HepG2 (cell line): Measurements from ENCODE around the gene LRRC74A. TPM values are rescaled to one million over a fixed set of nuclear protein-coding genes. Genes with fewer than 3 reads are reported as not detected.

Experiments used
- ATAC-seq: fragments of 200-7000 bp; cut with Tn5 transposase; 3 replicates; pipeline ENCODE4 v1.9.1; 2020; ENCODE audit warnings: mild to moderate bottlenecking, moderate library complexity
- BruUV-seq: library from RNA; stranded (reverse); fragments of 400-500 nt; replicated peaks from 2 replicates; lab custom pipeline; 2021; lab: Mats Ljungman, UMichigan
- CTCF ChIA-PET: fragments of 300-600 bp; formaldehyde crosslinking; extraction: SDS; loops from one replicate; lab custom pipeline; 2021; ENCODE audit warnings: low total read pairs, inconsistent platforms, low intra/inter-chr PET ratio; lab: Yijun Ruan, JAX
- POLR2A ChIA-PET: fragments of 350-600 bp; sonication (Branson Sonifier 250); formaldehyde crosslinking; loops from one replicate; lab custom pipeline; 2020; ENCODE audit warnings: antibody characterized with exemption, inconsistent platforms; lab: Yijun Ruan, JAX
- DNase-seq: peaks from one replicate; pipeline ENCODE4 v3.0.0-alpha.2; 2015; ENCODE audit warnings: low spot score
- FAIRE-seq: peaks from 3 replicates; lab custom pipeline; 2011; peaks lifted over from hg19 to GRCh38; lab: Jason Lieb, UNC
- H2AFZ ChIP-seq: one replicate; pipeline ENCODE4 v1.6.1; 2011; ENCODE audit warnings: low read length, inconsistent platforms
- H3K27ac ChIP-seq: fragments of 300-600 bp; 3 replicates; pipeline ENCODE4 v1.8.0; 2011; ENCODE audit warnings: mixed run types, mild to moderate bottlenecking, mixed read lengths, low read length, inconsistent platforms; ENCODE audit not compliant: insufficient read depth; ENCODE audit errors: extremely low read length
- H3K27me3 ChIP-seq, 2 experiments: fragments of 200-600 bp in 1 of 2; 2 replicates in 1 of 2; 3 replicates in 1 of 2; pipeline versions ENCODE4 v1.6.0 to v1.8.0; 2011; ENCODE audit warnings: low read length in 2 of 2, mild to moderate bottlenecking in 2 of 2, moderate library complexity in 2 of 2, inconsistent platforms in 1 of 2; ENCODE audit not compliant: insufficient read depth in 2 of 2, control insufficient read depth in 1 of 2
- H3K36me3 ChIP-seq, 2 experiments: fragments of 200-600 bp in 1 of 2; replicated peaks in 1 of 2; 2 replicates in 1 of 2; 3 replicates in 1 of 2; pipeline versions ENCODE4 v1.5.1 to v1.8.0; 2011; ENCODE audit warnings: low read length in 2 of 2, inconsistent platforms in 1 of 2; ENCODE audit not compliant: insufficient read depth in 2 of 2, control insufficient read depth in 1 of 2
- H3K4me1 ChIP-seq: 2 replicates; pipeline ENCODE4 v1.5.1; 2012; ENCODE audit warnings: low read length, inconsistent platforms; ENCODE audit not compliant: insufficient read depth
- H3K4me2 ChIP-seq: 2 replicates; pipeline ENCODE4 v1.6.0; 2011; ENCODE audit warnings: low read depth, low read length, inconsistent platforms
- H3K4me3 ChIP-seq, 3 experiments: fragments of 200-600 bp in 1 of 3; sonication (generic), shearing (Covaris generic) in 1 of 3; replicated peaks in 1 of 3; 2 replicates each; pipeline ENCODE4 v1.5.1; 2011 to 2016; ENCODE audit warnings: low read length in 3 of 3, inconsistent platforms in 2 of 3, low read depth in 2 of 3, mild to moderate bottlenecking in 2 of 3, control low read depth in 1 of 3, mixed read lengths in 1 of 3; ENCODE audit not compliant: insufficient read depth in 1 of 3
- H3K79me2 ChIP-seq: one replicate; pipeline ENCODE4 v1.6.1; 2011; ENCODE audit warnings: low read length, inconsistent platforms; ENCODE audit not compliant: insufficient read depth
- H3K9ac ChIP-seq: 2 replicates; pipeline ENCODE4 v1.6.0; 2011; ENCODE audit warnings: mild to moderate bottlenecking, low read depth, low read length, inconsistent platforms; ENCODE audit not compliant: insufficient read depth
- H3K9me3 ChIP-seq: 2 replicates; pipeline ENCODE4 v1.5.1; 2012; ENCODE audit warnings: mild to moderate bottlenecking, low read length
- H4K20me1 ChIP-seq: 2 replicates; pipeline ENCODE4 v1.6.0; 2011; ENCODE audit warnings: inconsistent platforms, mild to moderate bottlenecking, low read length, moderate library complexity; ENCODE audit not compliant: insufficient read depth
- ARNTL ChIP-seq: sonication (generic); formaldehyde crosslinking; IDR thresholded peaks from 2 replicates; pipeline ENCODE4 v1.4.0; 2020; ENCODE audit warnings: mild to moderate bottlenecking, missing genetic modification reagents
- FOXA1 ChIP-seq, 2 experiments: fragments of 450-650 bp in 1 of 2; sonication (generic) in 1 of 2; formaldehyde crosslinking in 1 of 2; IDR thresholded peaks; 2 replicates each; pipeline versions ENCODE4 v1.4.0 to v1.6.1; 2016 to 2020; ENCODE audit warnings: missing genetic modification reagents in 1 of 2
- GLI4 ChIP-seq: sonication (generic); formaldehyde crosslinking; IDR thresholded peaks from 2 replicates; pipeline ENCODE4 v1.5.1; 2020; ENCODE audit warnings: missing genetic modification reagents, mild to moderate bottlenecking, moderate library complexity, borderline replicate concordance
- KDM5A ChIP-seq: fragments of 200-600 bp; sonication (generic); IDR thresholded peaks from 2 replicates; pipeline ENCODE4 v1.7.0; 2018; ENCODE audit warnings: antibody characterized with exemption, mild to moderate bottlenecking, low read length, borderline replicate concordance
- KLF13 ChIP-seq: sonication (generic); formaldehyde crosslinking; IDR thresholded peaks from 2 replicates; pipeline ENCODE4 v1.4.0; 2020; ENCODE audit warnings: mild to moderate bottlenecking, missing genetic modification reagents
- NAIF1 ChIP-seq: sonication (generic); formaldehyde crosslinking; IDR thresholded peaks from 2 replicates; pipeline ENCODE4 v1.5.0; 2020; ENCODE audit warnings: mild to moderate bottlenecking, missing genetic modification reagents, borderline replicate concordance
- NR2F1 ChIP-seq, 2 experiments: fragments of 450-650 bp in 1 of 2; formaldehyde crosslinking in 1 of 2; IDR thresholded peaks; 2 replicates each; pipeline versions ENCODE4 v1.5.0 to v1.6.1; 2016 to 2020; ENCODE audit warnings: mild to moderate bottlenecking in 1 of 2, missing compliant biosample characterization in 1 of 2, missing genetic modification reagents in 1 of 2, moderate library complexity in 1 of 2
- RFXAP ChIP-seq: sonication (generic); formaldehyde crosslinking; IDR thresholded peaks from 2 replicates; pipeline ENCODE4 v1.4.0; 2020; ENCODE audit warnings: missing genetic modification reagents, borderline replicate concordance
- SNAPC2 ChIP-seq: sonication (generic); formaldehyde crosslinking; IDR thresholded peaks from 2 replicates; pipeline ENCODE4 v1.8.1; 2022; ENCODE audit warnings: mild to moderate bottlenecking, missing genetic modification reagents
- TCF12 ChIP-seq, 2 experiments: fragments of 450-650 bp in 1 of 2; sonication (generic) in 1 of 2; formaldehyde crosslinking in 1 of 2; IDR thresholded peaks; 2 replicates each; pipeline versions ENCODE4 v1.6.1 to v1.8.0; 2017 to 2022; ENCODE audit warnings: antibody characterized with exemption in 1 of 2, mild to moderate bottlenecking in 1 of 2, missing genetic modification reagents in 1 of 2, moderate library complexity in 1 of 2
- ZFP41 ChIP-seq: sonication (generic); formaldehyde crosslinking; IDR thresholded peaks from 2 replicates; pipeline ENCODE4 v1.4.0; 2020; ENCODE audit warnings: mild to moderate bottlenecking, missing genetic modification reagents, borderline replicate concordance
- ZNF225 ChIP-seq: sonication (generic); formaldehyde crosslinking; IDR thresholded peaks from 2 replicates; pipeline ENCODE4 v1.4.0; 2020; ENCODE audit warnings: mild to moderate bottlenecking, missing genetic modification reagents
- ZNF773 ChIP-seq: sonication (generic); formaldehyde crosslinking; IDR thresholded peaks from 2 replicates; pipeline ENCODE4 v1.4.0; 2020; ENCODE audit warnings: missing genetic modification reagents, borderline replicate concordance
- WGBS: methylation state at CpG from one replicate; pipeline ENCODE4 v1.1.6; 2017; ENCODE audit warnings: low lambda C conversion rate; 5-methylcytosine and 5-hydroxymethylcytosine counted together
- in situ Hi-C: cut with HindIII; loops from 2 replicates; pipeline ENCODE4 v1.10.0; 2017; ENCODE audit warnings: low pct_unique_long_range_greater_than_20kb; ENCODE audit not compliant: extremely low pct_ligation_motif_present
- intact Hi-C: fragments of 100-400 bp; cut with micrococcal nuclease; formaldehyde crosslinking; loops from one replicate; pipeline ENCODE4 v1.10.0; 2022; ENCODE audit not compliant: unreplicated experiment
- polyA plus RNA-seq, 8 experiments: library from polyadenylated mRNA; depleted of rRNA in 3 of 8; stranded (reverse) in 7 of 8; unstranded in 1 of 8; fragments of >200 nt; fragmentation: Illumina TruSeq in 4 of 8; extraction: Trizol in 4 of 8; gene quantifications; 2 replicates each; pipeline versions ENCODE4 v1.2.1 to v1.2.3, GENCODE V29; 2011 to 2016; ENCODE audit warnings: low read depth in 4 of 8, missing spikeins in 1 of 8, mixed read lengths in 1 of 8; ENCODE audit not compliant: insufficient read depth in 1 of 8
- total RNA-seq, 5 experiments: library from RNA; depleted of rRNA; stranded (reverse); fragments of >200 nt; fragmentation: Illumina TruSeq; extraction: Trizol; gene quantifications; 2 replicates each; pipeline ENCODE4 v1.2.3, GENCODE V29; 2016; ENCODE audit warnings: low read depth in 1 of 5
- TF ChIP-seq, protein P1 (sequence below): IDR thresholded peaks from 2 replicates; pipeline ENCODE4 v1.6.1; 2016
- TF ChIP-seq, protein P2 (sequence below): sonication (generic); formaldehyde crosslinking; IDR thresholded peaks from 2 replicates; pipeline ENCODE4 v1.8.1; 2023; ENCODE audit warnings: missing genetic modification reagents, inconsistent platforms, borderline replicate concordance
- TF ChIP-seq, protein P3 (sequence below): sonication (generic); formaldehyde crosslinking; IDR thresholded peaks from 2 replicates; pipeline ENCODE4 v1.5.0; 2020; ENCODE audit warnings: mild to moderate bottlenecking, missing genetic modification reagents

The LRRC74A gene
- total and polyA plus RNA-seq, 2 of the 13 experiments (the other 11 are each of a cell fraction or from before 2014, with no cell fraction given), result not detected

DNA sequence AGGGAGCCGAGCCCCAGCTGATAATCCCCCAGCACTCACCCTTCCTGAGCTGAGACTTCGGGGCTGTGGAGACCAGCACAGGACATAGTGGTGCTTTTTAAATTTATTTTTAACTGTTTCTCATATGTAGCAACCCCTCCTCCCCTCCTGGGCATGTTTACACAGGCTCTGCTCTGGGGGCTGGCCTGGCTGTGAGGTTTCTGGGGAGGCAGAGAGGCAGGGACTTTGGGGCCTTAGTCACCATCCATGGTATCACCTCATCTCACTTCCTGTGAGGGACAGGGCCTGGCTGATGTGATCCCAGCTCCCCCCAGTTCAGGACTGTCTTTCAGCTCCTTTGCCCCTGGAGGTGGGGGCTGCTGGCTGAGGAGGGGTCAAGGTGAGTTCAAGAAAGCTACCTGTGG is 44.6 kb upstream of the LRRC74A start:
- H3K4me3 ChIP-seq, result no peak overlapping the region
- peaks cover 5% of the 10 kb centered on the region for H3K4me1 ChIP-seq
- no TSS peak for BruUV-seq
- H3K4me2 ChIP-seq, result no peak overlapping the region
- intact Hi-C loops, result no loop called here
- no peak for FAIRE-seq
- ATAC-seq, result no peak
- peaks cover 6 to 12% of the 10 kb centered on the region in 2 experiments; a peak in 4 of 5 replicates for H3K36me3 ChIP-seq
- TF ChIP-seq RFXAP (CRISPR knock-in tag), result no peak
- no peak for TF ChIP-seq SNAPC2
- TF ChIP-seq KLF13 (CRISPR knock-in tag), result no peak
- no peak for TF ChIP-seq TCF12 (IDR thresholded peaks at IDR 0.05)
- TF ChIP-seq TCF12 (CRISPR knock-in tag; IDR thresholded peaks at IDR 0.05), result no peak
- TF ChIP-seq NR2F1 (CRISPR knock-in tag; IDR thresholded peaks at IDR 0.05), result no peak
- no peak for TF ChIP-seq NAIF1 (CRISPR knock-in tag)
- no peak for TF ChIP-seq ZFP41 (CRISPR knock-in tag)
- no peak for TF ChIP-seq FOXA1 (IDR thresholded peaks at IDR 0.05)
- TF ChIP-seq FOXA1 (CRISPR knock-in tag; IDR thresholded peaks at IDR 0.05), result no peak
- TF ChIP-seq ZNF773 (CRISPR knock-in tag), result no peak
- TF ChIP-seq KDM5A, result no peak
- TF ChIP-seq, protein P1, sequence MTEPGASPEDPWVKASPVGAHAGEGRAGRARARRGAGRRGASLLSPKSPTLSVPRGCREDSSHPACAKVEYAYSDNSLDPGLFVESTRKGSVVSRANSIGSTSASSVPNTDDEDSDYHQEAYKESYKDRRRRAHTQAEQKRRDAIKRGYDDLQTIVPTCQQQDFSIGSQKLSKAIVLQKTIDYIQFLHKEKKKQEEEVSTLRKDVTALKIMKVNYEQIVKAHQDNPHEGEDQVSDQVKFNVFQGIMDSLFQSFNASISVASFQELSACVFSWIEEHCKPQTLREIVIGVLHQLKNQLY (CRISPR knock-in tag), result no peak
- TF ChIP-seq, protein P2, sequence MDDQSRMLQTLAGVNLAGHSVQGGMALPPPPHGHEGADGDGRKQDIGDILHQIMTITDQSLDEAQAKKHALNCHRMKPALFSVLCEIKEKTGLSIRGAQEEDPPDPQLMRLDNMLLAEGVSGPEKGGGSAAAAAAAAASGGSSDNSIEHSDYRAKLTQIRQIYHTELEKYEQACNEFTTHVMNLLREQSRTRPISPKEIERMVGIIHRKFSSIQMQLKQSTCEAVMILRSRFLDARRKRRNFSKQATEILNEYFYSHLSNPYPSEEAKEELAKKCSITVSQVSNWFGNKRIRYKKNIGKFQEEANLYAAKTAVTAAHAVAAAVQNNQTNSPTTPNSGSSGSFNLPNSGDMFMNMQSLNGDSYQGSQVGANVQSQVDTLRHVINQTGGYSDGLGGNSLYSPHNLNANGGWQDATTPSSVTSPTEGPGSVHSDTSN, result no peak
- no peak for TF ChIP-seq ARNTL (CRISPR knock-in tag)
- TF ChIP-seq ZNF225, result no peak
- TF ChIP-seq, protein P3, sequence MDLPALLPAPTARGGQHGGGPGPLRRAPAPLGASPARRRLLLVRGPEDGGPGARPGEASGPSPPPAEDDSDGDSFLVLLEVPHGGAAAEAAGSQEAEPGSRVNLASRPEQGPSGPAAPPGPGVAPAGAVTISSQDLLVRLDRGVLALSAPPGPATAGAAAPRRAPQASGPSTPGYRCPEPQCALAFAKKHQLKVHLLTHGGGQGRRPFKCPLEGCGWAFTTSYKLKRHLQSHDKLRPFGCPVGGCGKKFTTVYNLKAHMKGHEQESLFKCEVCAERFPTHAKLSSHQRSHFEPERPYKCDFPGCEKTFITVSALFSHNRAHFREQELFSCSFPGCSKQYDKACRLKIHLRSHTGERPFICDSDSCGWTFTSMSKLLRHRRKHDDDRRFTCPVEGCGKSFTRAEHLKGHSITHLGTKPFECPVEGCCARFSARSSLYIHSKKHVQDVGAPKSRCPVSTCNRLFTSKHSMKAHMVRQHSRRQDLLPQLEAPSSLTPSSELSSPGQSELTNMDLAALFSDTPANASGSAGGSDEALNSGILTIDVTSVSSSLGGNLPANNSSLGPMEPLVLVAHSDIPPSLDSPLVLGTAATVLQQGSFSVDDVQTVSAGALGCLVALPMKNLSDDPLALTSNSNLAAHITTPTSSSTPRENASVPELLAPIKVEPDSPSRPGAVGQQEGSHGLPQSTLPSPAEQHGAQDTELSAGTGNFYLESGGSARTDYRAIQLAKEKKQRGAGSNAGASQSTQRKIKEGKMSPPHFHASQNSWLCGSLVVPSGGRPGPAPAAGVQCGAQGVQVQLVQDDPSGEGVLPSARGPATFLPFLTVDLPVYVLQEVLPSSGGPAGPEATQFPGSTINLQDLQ (CRISPR knock-in tag), result no peak
- TF ChIP-seq GLI4 (CRISPR knock-in tag), result no peak
- TF ChIP-seq, all 625 proteins: peak for 0
- 88% methylated on average over 2 of the region's 2 CpGs for WGBS
- in situ Hi-C loops, result loop anchor here (5.0 kb wide), 1 partner anchor 69 kb away; no protein-coding TSS in a partner anchor
- H3K9me3 ChIP-seq, result no peaks in the 10 kb centered on the region
- no peak overlapping the region for H3K9ac ChIP-seq
- H3K27me3 ChIP-seq, result no peaks in the 10 kb centered on the region
- no peak for DNase-seq
- ChIA-PET POLR2A (no interaction called here), CTCF (no interaction called here)
- H3K79me2 ChIP-seq, result no peaks in the 10 kb centered on the region
- no peak overlapping the region for H2AFZ ChIP-seq
- peaks cover 4% of the 10 kb centered on the region; the same call in 1 of the 2 replicates for H4K20me1 ChIP-seq
- H3K27ac ChIP-seq, result no peak overlapping the region
